ENCODE measurements around the gene CNN3.

The CNN3 gene

GRCh38 chr1:94926915-94927404 is at the start of gene CNN3:
CNN3 (minus strand) TSS chr1:94927110; CDS start chr1:94926894, 216 bp downstream.
- peak; percentile 94 for DNase-seq (ENCODE audit: low spot score)

GRCh38 chr1:94974824-94975223 is 47.9 kb upstream of the CNN3 start:
- DNase-seq (ENCODE audit: low spot score): no peak

DNA sequence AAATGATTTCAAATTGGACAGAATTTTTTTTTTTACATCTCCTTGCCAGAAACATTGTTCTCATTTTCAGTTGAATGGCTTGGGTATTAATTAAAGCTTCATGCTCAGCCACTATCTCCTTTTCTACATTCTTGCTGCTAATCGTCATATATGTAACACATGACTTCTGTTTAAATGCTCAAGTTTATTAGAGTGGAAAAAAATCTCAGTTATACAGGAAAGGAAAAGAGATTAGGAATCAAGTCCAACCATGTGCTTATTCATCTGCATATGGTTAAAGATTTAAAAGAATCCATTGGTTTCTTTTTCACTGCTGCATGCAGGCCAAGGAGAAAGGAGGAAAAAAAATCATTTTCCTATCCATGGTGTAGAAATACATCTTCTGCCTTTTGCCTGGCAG is 47.3 kb upstream of the CNN3 start:
- no peak for DNase-seq (ENCODE audit: low spot score)

DNA sequence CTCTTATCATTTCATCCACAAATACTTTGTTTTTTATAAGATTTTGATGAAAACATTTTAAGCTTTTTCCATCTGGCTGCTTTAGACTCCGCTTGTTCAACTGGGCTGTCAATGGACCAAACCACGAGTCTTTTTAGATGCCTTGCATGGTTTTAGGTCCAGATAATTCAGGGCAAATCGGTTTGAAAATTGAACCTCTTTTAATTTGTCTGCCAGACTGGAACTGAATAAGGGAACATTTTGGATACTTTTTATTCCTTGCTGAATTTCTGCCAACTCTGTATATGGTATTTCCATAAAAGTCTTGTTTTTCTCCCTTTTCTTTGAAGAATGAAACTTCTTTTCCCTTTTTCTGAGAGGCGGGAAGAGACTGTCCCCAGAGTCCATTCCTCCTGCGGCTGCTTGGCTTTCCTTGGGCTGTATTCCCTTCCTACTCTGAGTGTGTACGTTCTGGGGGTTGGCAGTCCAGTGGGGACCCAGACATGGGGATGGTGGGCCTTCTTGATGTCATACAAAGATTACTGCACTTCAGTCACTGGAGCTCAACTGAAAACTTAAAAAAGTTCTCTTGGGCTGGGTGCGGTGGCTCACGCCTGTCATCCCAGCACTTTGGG is 46.5 kb upstream of the CNN3 start:
- no peak for DNase-seq (ENCODE audit: low spot score)

- DNase-seq (ENCODE audit: low spot score): no peak
These were observed 44.6 kb upstream of the CNN3 start for GRCh38 chr1:94971491-94971924.

- DNase-seq (ENCODE audit: low spot score): no peak
These were observed 43.9 kb upstream of the CNN3 start for GRCh38 chr1:94970783-94971182.

DNA sequence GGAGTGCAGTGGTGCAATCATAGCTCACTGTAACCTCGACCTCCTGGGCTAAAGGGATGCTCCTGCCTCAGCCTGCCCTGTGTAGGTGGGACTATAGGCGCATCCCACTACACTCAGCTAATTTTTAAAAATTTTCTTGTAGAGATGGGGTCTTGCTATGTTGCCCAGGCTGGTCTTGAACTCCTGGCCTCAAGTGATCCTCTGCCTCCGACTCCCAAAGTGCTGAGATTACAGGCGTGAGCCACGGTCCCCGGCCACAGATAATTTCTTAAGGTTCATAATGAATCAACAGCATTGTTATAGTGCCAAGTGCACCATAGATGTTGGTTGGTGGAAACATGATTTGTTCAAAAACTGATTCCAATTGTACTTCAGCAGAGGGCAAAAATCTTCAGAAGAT is 42.2 kb upstream of the CNN3 start:
- DNase-seq (ENCODE audit: low spot score): no peak

DNA sequence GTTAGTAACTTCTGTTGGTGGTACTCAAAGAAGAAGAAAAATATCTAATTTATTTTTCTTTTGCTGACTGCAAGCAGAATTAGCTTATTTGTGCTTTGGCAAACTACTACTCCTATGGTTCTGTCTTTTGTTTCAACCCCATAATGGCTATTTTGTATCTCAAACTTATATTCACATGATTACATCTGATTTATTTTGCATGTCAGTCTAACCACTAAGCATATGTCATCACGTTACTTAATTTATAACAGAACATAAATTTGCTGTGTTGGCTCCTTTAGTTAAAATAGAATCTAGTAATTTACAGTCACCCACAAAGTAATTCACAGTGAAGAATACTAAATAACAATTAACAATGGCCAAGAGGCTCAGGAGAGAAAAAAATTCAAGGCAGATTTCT is 39.1 kb upstream of the CNN3 start:
- no peak for DNase-seq (ENCODE audit: low spot score)

GRCh38 chr1:94963864-94964263 is 37.0 kb upstream of the CNN3 start:
- no peak for DNase-seq (ENCODE audit: low spot score)

DNA sequence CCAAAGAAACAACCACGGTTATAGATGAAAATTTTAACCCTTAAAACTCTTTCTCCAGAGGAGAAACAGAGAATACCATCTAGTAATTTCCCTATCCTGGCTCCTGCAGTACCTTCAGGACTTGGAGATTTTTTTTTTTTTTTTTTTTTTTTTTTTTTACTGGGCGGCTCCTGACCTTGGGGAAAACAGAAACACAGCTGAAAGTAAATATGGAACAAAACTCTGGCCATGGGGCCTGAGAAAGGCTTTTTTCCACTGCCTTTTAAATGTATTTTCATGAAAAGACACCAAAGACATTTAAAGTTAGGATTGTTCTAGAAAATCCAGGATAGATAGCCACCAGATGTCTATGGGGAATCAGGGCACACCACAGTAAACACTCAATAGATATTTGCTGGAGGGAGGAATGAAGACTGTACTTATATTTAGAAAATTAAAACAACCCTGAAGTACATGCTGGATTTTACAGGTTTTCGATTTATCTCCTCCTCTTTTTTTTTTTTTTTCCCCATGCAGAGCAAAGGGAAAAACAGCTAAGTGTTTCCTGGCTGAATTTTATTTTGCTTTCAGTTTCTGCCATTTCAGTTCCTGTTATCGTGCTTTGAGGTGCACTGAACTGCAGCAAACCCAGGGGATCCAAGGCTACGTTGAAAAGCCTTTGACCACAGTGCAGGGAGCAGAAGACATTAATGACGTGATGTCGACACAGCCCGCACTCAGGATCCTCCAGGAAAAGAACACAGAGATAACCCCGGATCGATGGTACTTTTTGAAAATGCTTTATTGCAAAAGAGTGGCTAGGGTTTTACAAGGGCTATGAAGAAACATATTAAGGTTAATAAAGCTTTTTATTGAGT is 35.7 kb upstream of the CNN3 start:
- DNase-seq (ENCODE audit: low spot score): no peak

- no peak for DNase-seq (ENCODE audit: low spot score)
These were observed 35.1 kb upstream of the CNN3 start for GRCh38 chr1:94961988-94962387.

DNA sequence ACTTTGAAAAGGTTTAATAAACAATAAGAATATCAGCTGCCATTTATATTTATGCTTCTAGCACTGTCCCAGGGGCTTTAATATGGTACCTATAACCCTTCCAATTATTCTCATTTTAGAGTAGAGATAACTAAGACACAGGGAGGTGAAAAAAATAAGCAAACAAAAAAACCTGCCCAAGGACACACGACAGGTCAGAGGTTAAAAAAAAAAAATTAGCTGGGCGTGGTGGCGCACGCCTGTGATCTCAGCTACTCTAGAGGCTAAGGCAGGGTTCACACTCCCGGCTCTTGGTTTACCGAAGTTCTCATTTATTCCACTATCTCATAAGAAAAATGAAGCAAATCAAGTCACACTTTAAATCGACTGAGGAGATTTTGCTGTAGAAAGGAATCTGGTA is 34.7 kb upstream of the CNN3 start:
- no peak for DNase-seq (ENCODE audit: low spot score)

GRCh38 chr1:94958081-94958480 is 31.2 kb upstream of the CNN3 start:
- DNase-seq (ENCODE audit: low spot score): no peak

DNA sequence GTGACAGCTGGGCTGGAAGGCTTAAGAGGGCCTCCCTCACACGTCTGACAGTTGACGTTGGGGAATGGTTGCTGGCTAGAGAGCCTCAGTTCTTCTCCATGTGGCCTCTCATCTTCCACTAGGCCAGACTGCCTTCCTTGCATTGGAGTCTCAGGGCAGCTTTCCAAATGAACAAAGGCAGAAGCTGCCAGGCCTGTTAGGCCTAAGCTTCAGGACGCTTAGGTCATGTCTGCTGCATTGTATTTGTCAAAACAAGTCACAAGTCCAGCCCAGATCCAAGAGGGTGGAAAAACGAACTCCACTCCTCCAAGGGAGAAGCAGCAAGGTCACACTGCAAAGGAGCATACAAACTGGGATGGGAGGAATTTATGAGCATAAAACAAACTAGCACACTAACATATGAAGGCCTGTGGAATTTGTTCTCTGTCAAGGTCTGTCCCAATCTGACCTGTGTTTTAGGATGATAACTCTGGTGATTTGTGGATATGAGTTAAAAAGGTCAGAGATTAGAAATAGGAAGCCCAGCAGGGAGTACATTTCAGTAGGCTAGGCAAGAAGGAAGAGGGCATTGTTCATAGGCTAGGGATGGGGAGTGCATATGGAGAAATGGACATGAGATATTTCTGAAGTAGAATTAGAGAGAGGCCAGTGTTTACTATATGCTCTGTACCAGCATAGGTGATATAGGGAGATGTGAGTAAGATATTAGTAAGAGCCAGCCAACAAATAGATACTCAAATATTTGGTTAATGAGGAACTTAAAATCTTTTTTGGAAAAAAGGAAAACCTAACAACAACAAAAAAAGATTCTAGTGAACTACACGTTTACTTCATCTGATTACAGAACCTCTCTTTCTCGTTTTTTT is 29.1 kb upstream of the CNN3 start:
- DNase-seq (ENCODE audit: low spot score): no peak

GRCh38 chr1:94954263-94955220 is 27.6 kb upstream of the CNN3 start:
- no peak for DNase-seq (ENCODE audit: low spot score)

GRCh38 chr1:94953746-94954145 is 26.8 kb upstream of the CNN3 start:
- no peak for DNase-seq (ENCODE audit: low spot score)

- DNase-seq (ENCODE audit: low spot score): no peak
These were observed 26.2 kb upstream of the CNN3 start for GRCh38 chr1:94953107-94953506.

DNA sequence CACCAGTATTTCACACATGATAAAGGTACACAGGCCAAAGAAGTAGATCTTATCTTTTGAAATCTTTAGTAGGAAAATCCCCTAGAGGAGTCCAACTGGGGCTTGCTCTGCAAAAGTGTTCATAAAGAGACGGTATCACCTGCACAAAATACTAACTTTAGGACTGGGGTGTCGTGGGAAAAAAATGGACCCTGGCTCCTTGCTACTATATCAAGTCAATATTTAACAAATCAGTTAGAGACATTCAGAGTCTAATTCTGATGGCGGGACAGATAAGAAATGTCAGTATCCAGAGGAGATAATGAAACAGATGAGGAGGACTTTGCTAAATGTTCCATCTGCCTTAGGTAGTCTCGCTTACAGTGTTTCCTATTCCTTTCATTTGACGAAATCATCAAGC is 25.6 kb upstream of the CNN3 start:
- no peak for DNase-seq (ENCODE audit: low spot score)

- no peak for DNase-seq (ENCODE audit: low spot score)
These were observed 24.7 kb upstream of the CNN3 start for GRCh38 chr1:94951509-94952208.

DNA sequence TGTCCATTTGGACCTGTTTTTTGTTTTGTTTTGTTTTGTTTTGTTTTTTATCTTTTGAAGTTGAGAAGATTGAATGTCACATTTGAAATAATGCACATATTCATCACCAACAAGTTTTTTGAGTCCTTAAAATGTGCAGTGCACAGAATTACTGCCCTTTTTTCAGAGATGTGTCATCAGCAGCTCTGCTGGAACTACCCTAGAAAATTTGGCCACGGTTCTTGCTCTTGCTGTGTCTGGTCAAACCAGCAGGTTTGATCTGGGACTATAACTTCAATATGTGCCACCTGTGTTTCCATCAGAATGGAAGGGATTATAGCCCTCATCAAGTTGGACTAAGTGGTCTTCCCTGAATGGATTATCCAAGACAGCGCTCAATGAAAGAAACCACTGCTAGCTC is 24.1 kb upstream of the CNN3 start:
- DNase-seq (ENCODE audit: low spot score): no peak

Measured in left forelimb (tissue), 1 donor.